HS-5 (cell line): ENCODE measurements around the gene UCKL1.

Experiments used
- DNase-seq: peaks from one replicate; pipeline ENCODE4 v3.0.0-alpha.2; 2012; ENCODE audit warnings: low read depth

UCKL1 gene

GRCh38 chr20:63958964-63959698 lies 2.9 kb upstream of the UCKL1 start:
- no peak for DNase-seq

- DNase-seq: no peak
These were observed 2.3 kb upstream of the UCKL1 start for GRCh38 chr20:63958471-63958870.

DNA sequence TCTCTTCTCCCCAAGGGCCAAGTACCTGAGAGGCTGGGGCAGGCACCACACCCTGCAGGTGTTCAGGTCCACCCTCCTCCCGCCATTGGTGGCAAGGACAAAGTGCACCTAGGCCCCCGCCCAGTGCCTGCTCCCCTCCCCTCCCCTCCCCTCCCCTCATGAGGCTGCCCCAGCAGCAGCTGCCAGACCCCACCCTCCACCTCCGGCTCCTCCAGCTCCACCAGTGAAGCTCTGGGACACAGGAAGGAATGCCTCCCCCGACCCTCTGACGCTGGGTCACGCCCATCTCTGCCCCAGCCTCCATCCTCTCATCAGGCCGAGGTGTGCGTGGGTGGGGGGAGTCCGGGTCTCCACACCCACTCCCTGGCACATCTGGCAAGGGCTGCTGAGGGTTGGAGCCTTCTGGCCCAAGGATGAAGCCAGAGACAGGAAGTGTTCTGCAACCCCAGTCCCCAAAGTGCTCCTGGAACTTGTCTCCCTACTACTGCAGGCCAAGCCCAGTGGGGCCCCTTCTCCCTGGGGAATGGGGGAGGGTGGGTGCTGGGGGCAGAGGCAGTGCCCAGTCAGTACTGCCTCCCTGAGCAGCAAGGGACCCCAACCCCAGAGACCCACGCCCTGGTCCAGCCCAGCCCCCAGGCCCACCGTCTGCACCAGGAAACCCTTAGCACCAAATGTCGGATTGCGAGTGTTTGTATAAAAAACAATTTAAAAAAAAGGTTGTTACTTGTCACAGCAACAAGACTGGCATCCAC lies 1.6 kb upstream of the UCKL1 start:
- no peak for DNase-seq

DNA sequence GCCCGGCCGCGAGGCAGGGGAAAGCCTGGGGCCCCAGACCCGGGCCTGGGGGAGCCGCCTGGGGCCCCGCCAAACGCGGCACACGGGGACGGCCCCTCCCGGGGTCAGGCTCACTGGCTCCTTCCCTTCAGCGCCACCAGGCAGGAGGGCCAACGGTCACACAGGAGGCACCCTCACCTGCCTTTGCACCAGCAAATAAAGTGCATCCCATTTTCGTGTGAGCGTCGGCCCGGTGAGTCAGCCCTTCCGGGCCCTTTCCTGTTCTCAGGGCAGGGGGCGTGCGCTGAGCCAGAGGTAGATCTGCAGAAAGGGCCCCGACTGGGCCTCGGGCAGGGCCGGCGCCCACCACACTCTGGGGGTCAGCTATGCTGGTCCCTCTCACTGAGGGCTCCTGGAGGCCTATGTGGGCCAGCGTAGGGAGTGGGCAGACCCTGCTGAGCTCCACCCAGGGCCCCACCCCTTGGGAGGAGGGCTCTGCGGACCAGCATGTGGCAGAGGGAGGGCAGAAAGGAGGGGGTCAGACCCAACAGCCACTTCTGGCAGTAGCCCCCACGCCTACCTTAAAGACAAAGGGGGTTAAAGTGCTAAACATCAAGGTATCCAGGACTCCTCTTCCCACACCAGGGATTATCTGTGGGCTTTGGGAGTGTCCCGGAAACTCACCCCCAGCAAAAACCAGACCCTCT lies 931 bp upstream of the UCKL1 start:
- DNase-seq: no peak

GRCh38 chr20:63956664-63957003 lies 418 bp upstream of the UCKL1 start:
- DNase-seq: no peak

DNA sequence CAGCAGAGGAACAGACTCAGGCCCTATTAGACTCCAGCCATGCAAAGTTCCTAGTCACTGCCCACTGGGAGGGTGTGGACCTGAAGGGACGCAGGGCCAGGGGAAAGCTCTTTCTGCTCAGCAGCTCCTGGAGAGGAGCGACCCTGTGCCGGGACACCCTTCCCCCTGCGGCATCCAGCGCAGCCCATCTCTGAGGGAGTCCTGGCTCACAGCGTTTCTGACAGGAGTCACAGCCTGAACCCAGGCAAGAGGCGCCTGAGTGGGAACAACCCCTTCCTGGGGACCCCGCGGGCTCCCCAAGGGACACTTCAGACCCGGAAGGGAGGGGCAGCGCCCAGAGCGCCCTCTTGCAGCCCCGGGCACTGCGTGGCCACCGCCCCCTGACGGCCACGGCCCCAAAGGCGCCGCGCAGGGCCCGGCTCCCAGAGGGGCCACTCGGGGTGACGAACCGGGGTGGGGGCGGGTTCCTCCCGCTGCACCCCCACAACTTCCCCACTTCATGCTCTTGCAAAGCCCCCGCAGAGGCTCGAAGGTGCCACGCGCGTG lies 862 bp downstream of the UCKL1 start:
- DNase-seq: no peak

DNA sequence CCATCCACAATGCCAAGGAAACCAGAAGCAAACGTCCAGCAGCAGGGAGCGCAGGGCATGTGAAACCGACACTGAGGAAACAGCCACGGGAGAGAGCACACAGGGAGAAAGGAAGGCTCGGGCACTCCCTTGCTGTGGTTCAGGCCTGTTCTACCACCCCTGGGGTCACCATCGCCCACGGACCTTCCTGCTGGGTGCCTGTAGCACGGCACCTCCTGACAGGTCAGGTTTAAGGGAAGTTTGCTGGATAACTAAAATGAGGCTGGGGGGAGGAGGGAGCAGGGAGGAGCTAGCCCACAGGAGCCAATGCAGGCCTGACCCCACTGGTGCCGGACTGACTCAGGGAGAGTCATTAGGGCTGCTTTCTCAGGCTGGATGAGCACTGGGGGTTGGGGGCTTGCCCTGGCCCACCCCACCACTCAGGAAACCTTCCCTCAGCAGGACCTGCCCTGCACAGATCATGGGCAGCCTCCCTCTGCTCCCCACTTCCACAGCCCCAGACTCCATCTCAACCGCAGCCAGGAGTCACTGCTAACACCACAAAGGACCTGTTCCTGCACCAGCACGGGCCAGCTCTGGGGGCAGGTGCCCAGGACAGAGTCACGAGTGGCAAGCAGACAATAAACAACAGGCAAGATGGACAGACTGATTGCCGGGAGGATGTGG lies 2.3 kb downstream of the UCKL1 start:
- no peak for DNase-seq

DNA sequence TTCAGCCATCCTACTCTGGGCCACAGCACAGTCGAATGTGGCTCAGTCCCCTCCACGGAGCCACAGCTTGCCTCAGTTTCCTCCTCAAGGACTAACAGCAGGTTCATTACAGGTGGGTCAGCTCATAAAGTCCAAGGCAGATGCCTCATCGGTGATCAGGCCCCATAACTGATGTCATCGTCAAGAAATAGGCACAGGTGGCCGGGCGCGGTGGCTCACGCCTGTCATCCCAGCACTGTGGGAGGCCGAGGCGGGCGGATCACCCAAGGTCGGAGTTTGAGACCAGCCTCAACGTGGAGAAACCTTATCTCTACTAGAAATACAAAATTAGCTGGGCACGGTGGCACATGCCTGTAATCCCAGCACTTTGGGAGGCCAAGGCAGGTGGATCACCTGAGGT lies 3.4 kb downstream of the UCKL1 start:
- no peak for DNase-seq

- no peak for DNase-seq
These were observed 4.0 kb downstream of the UCKL1 start for GRCh38 chr20:63952210-63952535.

GRCh38 chr20:63951398-63952209 lies 4.6 kb downstream of the UCKL1 start:
- no peak for DNase-seq

DNA sequence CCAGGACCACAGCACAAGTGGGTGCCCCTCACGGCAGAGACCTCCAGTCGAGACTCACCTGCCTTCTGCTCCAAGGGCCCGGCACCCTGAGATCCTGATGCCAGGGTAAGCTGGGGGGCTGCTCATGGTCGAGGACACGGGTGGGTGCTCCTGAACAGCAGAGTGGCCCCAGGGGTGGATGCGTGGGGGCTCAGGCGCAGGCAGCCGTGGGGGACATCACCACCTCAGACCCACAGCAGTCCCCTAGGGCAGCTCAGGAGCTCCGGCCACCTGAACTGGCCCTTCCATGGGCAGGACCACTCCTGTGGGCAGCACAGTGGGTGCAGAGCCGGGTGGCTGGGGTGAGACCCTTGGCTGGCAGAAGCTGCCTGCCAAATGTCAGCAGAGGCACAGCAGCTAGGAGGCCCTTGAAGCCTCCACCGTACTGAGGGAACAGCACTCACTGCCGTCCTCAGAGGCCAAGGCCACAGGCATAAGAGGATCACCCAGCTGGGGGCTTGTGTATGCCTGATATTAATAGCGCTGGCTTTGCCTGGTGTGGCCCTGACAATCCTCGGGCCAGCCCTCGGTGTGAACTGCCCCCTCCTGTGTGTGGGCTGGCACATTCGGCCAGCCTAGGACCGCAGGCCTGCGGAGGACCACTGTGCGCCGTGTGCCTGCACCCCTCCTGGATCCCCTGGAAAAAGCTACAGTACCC lies 5.4 kb downstream of the UCKL1 start:
- no peak for DNase-seq

DNA sequence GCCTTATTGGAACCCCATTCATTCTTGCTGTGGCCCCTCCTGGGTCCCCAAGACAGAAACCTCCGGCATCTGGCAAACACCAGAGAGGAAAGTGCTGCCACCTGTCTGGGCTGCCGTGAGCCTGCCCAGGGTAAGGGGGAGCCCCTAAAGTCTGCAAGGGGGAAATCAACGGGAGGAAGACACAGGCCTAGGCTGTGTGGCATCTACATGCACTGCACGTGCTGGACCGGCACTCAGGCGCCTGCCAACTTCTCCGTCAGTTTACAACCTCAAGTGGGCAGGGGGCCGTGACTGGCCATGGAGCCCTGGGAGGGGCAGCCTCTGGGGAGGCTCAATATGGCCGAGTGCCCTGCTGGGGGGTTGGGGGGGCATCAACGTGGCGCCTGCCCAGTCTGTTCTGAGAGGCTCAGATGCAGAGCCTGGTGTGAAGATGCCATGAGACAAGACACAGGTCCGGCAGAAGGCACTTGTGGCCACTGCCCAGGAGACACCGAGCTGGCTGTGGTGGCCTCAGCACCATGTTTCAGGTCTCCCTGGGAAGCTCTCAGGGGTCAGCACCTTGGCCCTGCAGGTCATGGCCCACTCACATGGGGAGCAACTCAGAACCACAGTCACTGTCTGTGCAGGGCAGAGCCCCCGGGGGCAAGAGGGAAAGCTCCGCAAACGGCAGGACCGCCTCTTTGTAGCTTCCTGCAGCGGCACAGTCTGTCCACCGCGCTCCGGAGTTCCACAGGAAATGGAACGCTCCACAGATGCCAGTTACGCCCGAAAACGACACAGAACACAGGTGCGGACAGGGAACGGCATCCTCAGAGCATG lies 8.4 kb downstream of the UCKL1 start:
- DNase-seq: no peak

DNA sequence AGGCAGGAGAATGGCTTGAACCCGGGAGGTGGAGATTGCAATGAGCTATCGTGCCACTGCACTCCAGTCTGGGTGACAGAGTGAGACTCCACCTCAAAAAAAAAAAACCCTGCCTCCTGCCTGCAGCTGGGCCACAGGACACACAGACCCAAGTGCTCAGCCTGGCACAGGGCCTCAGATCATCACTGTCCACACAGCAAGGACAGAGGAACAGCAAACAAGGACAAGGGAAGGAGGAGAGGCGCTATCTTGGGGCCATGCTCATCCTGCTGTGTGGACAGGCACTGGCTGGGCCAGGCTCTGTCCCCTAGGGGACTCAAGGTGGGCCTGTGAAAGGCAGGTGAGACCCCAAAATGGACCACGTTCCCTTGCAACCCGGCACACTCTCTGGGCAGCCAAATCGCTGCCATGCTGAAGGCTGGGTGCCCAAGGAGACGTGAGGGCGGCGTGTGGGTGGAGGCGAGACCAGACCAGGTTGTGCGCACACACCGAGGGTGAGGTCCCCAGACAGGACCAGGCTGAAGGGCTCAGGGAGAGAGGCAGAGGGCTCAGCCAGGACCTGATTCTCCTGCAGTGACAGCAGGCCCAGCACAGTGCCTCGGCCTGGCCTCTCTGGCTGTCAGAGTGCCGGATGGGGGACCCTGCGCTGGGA lies 9.1 kb downstream of the UCKL1 start:
- no peak for DNase-seq

DNA sequence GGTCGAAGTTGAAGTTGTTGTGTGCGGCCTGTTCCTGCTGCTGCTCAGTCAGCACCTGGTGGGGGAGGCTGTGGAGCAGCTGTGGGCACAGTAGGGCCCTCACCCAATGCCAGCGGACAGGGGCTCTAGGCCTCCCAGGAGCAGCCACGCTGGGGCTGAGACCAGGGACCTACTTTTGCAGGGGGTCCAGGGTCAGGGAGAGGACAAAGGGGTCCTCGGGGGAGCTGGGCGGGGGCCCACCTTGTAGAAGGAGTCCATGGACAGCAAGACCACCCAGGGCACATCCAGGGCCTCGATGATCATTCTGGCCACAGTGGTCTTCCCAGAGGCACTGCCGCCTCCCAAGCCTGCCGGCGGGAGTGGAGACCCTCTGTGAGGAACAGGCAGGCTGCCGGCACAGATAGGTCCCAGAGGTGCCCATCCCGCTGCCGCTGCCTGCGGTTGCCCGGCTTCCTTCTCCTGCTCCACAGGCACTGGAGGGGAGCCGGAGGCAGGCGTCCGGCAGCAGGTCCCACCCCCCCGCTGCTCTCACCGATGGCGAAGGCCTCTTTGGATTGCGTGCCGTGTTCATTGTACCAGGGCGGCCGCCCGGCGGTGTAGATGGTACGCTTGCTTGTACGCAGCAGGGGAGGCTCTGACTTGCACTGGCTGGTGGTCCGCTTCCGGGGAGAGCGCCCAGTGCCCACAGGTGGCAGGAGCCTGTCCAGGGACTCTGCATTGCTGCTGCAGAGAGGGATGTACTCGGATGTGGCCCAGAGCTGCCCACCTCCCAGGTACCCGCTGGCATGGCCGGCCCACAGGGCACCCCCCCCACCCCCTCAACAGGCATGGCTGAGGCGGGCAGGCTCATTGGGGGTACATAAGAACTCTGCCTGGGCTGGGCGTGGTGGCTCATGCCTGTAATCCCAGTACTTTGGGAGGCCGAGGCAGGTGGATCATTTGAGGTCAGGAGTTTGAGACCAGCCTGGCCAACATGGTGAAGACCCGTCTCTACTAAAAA lies 10.0 kb downstream of the UCKL1 start:
- no peak for DNase-seq

GRCh38 chr20:63945031-63945658 lies 11.1 kb downstream of the UCKL1 start:
- no peak for DNase-seq

GRCh38 chr20:63944078-63944941 lies 11.9 kb downstream of the UCKL1 start:
- no peak for DNase-seq

DNA sequence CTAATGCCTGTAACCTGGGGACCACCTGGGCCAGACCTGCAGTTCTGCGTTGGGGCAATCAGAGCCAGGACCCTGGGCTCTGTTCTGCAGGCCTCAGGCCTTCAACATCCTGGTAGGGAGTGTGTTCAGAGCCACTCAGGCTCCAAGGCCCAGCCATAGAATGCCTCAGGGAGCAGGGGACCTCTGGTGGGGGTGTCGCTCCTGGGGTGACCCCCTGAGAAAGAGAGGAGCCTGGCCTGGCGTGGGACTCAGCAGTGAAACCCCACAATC lies 12.5 kb downstream of the UCKL1 start:
- DNase-seq: no peak
